HCT116 (cell line): ENCODE data around the gene PUSL1. TPM values are rescaled to one million over a fixed set of nuclear protein-coding genes. Genes with fewer than 3 reads are reported as not detected.

ENCODE experiments used
- ATAC-seq: fragments of 200-7000 bp; cut with Tn5 transposase; 2 replicates; pipeline ENCODE4 v1.9.1; 2020; ENCODE audit warnings: mild to moderate bottlenecking, moderate library complexity
- BruUV-seq: library from RNA; stranded (reverse); fragments of 400-500 nt; replicated peaks from 2 replicates; lab custom pipeline; 2021; lab: Mats Ljungman, UMichigan
- CTCF ChIA-PET: fragments of 300-600 bp; sonication (Branson Sonifier 250); formaldehyde crosslinking; loops from one replicate; lab custom pipeline; 2021; ENCODE audit warnings: antibody characterized with exemption; lab: Charles Lee
- POLR2A ChIA-PET: fragments of 300-600, 350-600 bp; sonication (Branson Sonifier 250); formaldehyde crosslinking; loops from one replicate; lab custom pipeline; 2021; ENCODE audit warnings: antibody characterized with exemption; lab: Charles Lee
- RAD21 ChIA-PET, 2 experiments: fragments of 300-600 bp; sonication (Branson Sonifier 250); formaldehyde crosslinking; loops; one replicate each; lab custom pipeline; 2023; ENCODE audit warnings: low total read pairs in 2 of 2; ENCODE audit not compliant: uncharacterized antibody in 2 of 2, unreplicated experiment in 2 of 2, low non-redundant PET in 1 of 2; lab: Charles Lee
- DNase-seq: peaks from one replicate; pipeline ENCODE4 v3.0.0-alpha.2; 2010; ENCODE audit warnings: low read depth, low spot score
- H2AFZ ChIP-seq: fragments of 200-600 bp; shearing (Covaris generic), sonication (generic); 2 replicates; pipeline ENCODE4 v1.6.1; 2017; ENCODE audit warnings: low read depth, mixed run types, mixed read lengths, antibody characterized with exemption, low read length; ENCODE audit not compliant: poor library complexity, severe bottlenecking
- H3K27ac ChIP-seq: 2 replicates; pipeline ENCODE4 v1.5.1; 2012; ENCODE audit warnings: low read depth, low read length
- H3K27me3 ChIP-seq: fragments of 200-600 bp; sonication (generic); 2 replicates; pipeline ENCODE4 v1.6.1; 2016; ENCODE audit warnings: mixed run types, low read length, mixed read lengths; ENCODE audit not compliant: insufficient read depth
- H3K36me3 ChIP-seq, 2 experiments: fragments of 200-500 bp in 1 of 2; fragments of 200-600 bp in 1 of 2; sonication (Bioruptor generic) in 1 of 2; sonication (generic) in 1 of 2; 2 replicates each; pipeline versions ENCODE4 v1.5.1 to v1.6.1; 2014 to 2016; ENCODE audit warnings: low read length in 2 of 2, inconsistent platforms in 1 of 2, mixed read lengths in 1 of 2, mixed run types in 1 of 2; ENCODE audit not compliant: insufficient read depth in 2 of 2, control insufficient read depth in 1 of 2
- H3K4me1 ChIP-seq, 2 experiments: fragments of 200-600 bp in 1 of 2; sonication (generic) in 1 of 2; 2 replicates each; pipeline versions ENCODE4 v1.5.1 to v1.6.1; 2012 to 2017; ENCODE audit warnings: low read length in 2 of 2, inconsistent platforms in 1 of 2, mild to moderate bottlenecking in 1 of 2, mixed read lengths in 1 of 2, mixed run types in 1 of 2, moderate library complexity in 1 of 2; ENCODE audit not compliant: insufficient read depth in 2 of 2, control insufficient read depth in 1 of 2
- H3K4me2 ChIP-seq: fragments of 200-600 bp; sonication (generic); 2 replicates; pipeline ENCODE4 v1.6.1; 2017; ENCODE audit warnings: mixed run types, low read length, mixed read lengths
- H3K4me3 ChIP-seq, 2 experiments: fragments of 200-600 bp in 1 of 2; sonication (generic) in 1 of 2; replicated peaks in 1 of 2; 2 replicates each; pipeline ENCODE4 v1.5.1; 2011 to 2016; ENCODE audit warnings: low read length in 2 of 2, control low read depth in 1 of 2, low read depth in 1 of 2, mild to moderate bottlenecking in 1 of 2, mixed read lengths in 1 of 2, mixed run types in 1 of 2
- H3K79me2 ChIP-seq: fragments of 200-600 bp; sonication (generic); 2 replicates; pipeline ENCODE4 v1.6.1; 2017; ENCODE audit warnings: mild to moderate bottlenecking, mixed run types, low read length, moderate library complexity, mixed read lengths; ENCODE audit not compliant: insufficient read depth
- H3K9ac ChIP-seq: fragments of 200-600 bp; sonication (generic); 2 replicates; pipeline ENCODE4 v1.6.1; 2016; ENCODE audit warnings: low read length, mixed read lengths
- H3K9me2 ChIP-seq: fragments of 200-600 bp; sonication (generic), shearing (Covaris generic); 2 replicates; pipeline ENCODE4 v1.6.1; 2017; ENCODE audit warnings: mixed run types, mild to moderate bottlenecking, moderate library complexity; ENCODE audit not compliant: insufficient read depth
- H3K9me3 ChIP-seq, 2 experiments: fragments of 200-500 bp in 1 of 2; fragments of 200-600 bp in 1 of 2; sonication (Bioruptor generic) in 1 of 2; sonication (generic) in 1 of 2; 2 replicates each; pipeline ENCODE4 v1.6.1; 2014 to 2017; ENCODE audit warnings: low read length in 2 of 2, mixed read lengths in 2 of 2, inconsistent platforms in 1 of 2, low read depth in 1 of 2, mild to moderate bottlenecking in 1 of 2, mixed run types in 1 of 2, moderate library complexity in 1 of 2; ENCODE audit not compliant: control insufficient read depth in 1 of 2, insufficient read depth in 1 of 2
- H4K20me1 ChIP-seq: fragments of 200-600 bp; sonication (generic), shearing (Covaris generic); 2 replicates; pipeline ENCODE4 v1.6.1; 2017; ENCODE audit warnings: mixed run types, mild to moderate bottlenecking, moderate library complexity; ENCODE audit not compliant: insufficient read depth
- POLR2AphosphoS5 ChIP-seq: IDR thresholded peaks from 2 replicates; pipeline ENCODE4 v1.6.1; 2011; ENCODE audit warnings: mild to moderate bottlenecking, low read depth, low read length, moderate library complexity
- SRF ChIP-seq: IDR thresholded peaks from 2 replicates; pipeline ENCODE4 v1.6.1; 2012; ENCODE audit warnings: low read depth
- TCF7L2 ChIP-seq: IDR thresholded peaks from 2 replicates; pipeline ENCODE4 v1.7.0; 2011; ENCODE audit warnings: borderline replicate concordance, inconsistent platforms; ENCODE audit not compliant: insufficient read depth, insufficient read length; ENCODE audit errors: extremely low read depth
- intact Hi-C: fragments of 100-400 bp; cut with micrococcal nuclease; formaldehyde crosslinking; loops from 2 replicates; pipeline ENCODE4 v1.10.0; 2022
- total RNA-seq: library from RNA; stranded (reverse); gene quantifications from one replicate; pipeline ENCODE4 v1.2.1, GENCODE V29; 2021; ENCODE audit not compliant: unreplicated experiment
- TF ChIP-seq, protein P1 (sequence below), 3 experiments: fragments of 200-600 bp in 1 of 3; sonication (generic) in 1 of 3; IDR thresholded peaks in 2 of 3; conservative IDR thresholded peaks in 1 of 3; 2 replicates each; pipeline ENCODE4 v1.5.1; 2012 to 2017; ENCODE audit warnings: low read depth in 2 of 3, low read length in 2 of 3, antibody characterized with exemption in 1 of 3, borderline replicate concordance in 1 of 3, control low read depth in 1 of 3, mild to moderate bottlenecking in 1 of 3, mixed read lengths in 1 of 3, mixed run types in 1 of 3, moderate library complexity in 1 of 3; ENCODE audit not compliant: insufficient read depth in 1 of 3
- TF ChIP-seq, protein P2 (sequence below): IDR thresholded peaks from 2 replicates; pipeline ENCODE4 v1.6.1; 2012

PUSL1 gene
- total RNA-seq, 1 experiment from 2014 or later, result 47.2 TPM

DNA sequence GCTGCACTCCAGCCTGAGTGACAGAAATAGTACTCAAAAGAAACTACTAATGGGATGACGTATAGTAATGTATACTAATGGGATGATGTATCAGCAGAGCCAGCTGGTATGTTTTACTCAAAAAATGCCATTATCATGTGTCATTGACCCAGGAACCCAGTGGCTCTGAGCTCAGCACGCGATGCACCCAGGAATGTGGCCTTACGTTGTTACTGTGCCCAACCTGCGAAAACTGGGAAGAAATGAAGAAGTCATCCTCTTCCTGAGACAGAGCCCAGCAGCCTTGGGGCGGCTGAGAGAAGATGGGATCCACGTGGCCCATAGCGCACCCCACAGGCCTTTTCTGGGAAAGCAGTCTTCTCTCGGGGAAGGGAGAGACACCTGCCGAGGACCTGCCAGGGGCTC lies 43.5 kb upstream of the PUSL1 start:
- H3K79me2 ChIP-seq, result peaks cover 54% of the 10 kb centered on the region
- POLR2A ChIA-PET, result no interaction called here
- RAD21 ChIA-PET, result no interaction called here
- no peak overlapping the region for H2AFZ ChIP-seq
- DNase-seq (no peak), ATAC-seq (peak; percentile 59)
- peaks cover 0 to 5% of the 10 kb centered on the region in 2 experiments; a peak in 1 of 4 replicates for H3K4me1 ChIP-seq
- H3K9me3 ChIP-seq, result no peaks in the 10 kb centered on the region
- no peak overlapping the region for H3K4me2 ChIP-seq
- intact Hi-C loops, result no loop called here
- no peaks in the 10 kb centered on the region for H3K27me3 ChIP-seq
- no peaks in the 10 kb centered on the region for H3K9me2 ChIP-seq
- no peak overlapping the region for H3K27ac ChIP-seq
- no peak overlapping the region for H3K9ac ChIP-seq
- TF ChIP-seq, protein P1, sequence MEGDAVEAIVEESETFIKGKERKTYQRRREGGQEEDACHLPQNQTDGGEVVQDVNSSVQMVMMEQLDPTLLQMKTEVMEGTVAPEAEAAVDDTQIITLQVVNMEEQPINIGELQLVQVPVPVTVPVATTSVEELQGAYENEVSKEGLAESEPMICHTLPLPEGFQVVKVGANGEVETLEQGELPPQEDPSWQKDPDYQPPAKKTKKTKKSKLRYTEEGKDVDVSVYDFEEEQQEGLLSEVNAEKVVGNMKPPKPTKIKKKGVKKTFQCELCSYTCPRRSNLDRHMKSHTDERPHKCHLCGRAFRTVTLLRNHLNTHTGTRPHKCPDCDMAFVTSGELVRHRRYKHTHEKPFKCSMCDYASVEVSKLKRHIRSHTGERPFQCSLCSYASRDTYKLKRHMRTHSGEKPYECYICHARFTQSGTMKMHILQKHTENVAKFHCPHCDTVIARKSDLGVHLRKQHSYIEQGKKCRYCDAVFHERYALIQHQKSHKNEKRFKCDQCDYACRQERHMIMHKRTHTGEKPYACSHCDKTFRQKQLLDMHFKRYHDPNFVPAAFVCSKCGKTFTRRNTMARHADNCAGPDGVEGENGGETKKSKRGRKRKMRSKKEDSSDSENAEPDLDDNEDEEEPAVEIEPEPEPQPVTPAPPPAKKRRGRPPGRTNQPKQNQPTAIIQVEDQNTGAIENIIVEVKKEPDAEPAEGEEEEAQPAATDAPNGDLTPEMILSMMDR (IDR thresholded peaks at IDR 0.05 in 2 of 3, conservative IDR thresholded peaks at IDR 0.05 in 1 of 3; ENCODE audit: borderline replicate concordance in 1 of 3, insufficient read depth in 1 of 3, low read depth in 2 of 3, low read length in 2 of 3), result peak in 2 of 3 experiments; percentile 38 to 53; a peak in 3 of 6 replicates
- TF ChIP-seq POLR2AphosphoS5, result no peak
- no peak for TF ChIP-seq SRF
- TF ChIP-seq, protein P2, sequence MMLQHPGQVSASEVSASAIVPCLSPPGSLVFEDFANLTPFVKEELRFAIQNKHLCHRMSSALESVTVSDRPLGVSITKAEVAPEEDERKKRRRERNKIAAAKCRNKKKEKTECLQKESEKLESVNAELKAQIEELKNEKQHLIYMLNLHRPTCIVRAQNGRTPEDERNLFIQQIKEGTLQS, result no peak
- TF ChIP-seq TCF7L2, result no peak
- TF ChIP-seq, all 23 proteins: peak for 1
- H3K4me3 ChIP-seq, result no peak overlapping the region
- H3K36me3 ChIP-seq, result peaks cover 19 to 36% of the 10 kb centered on the region in 2 experiments; a peak in 3 of 4 replicates
- CTCF ChIA-PET, result interaction anchor here (0.6 kb wide), 1 partner anchor 14 kb away, joined by 3 read pairs; no protein-coding TSS in a partner anchor
- no peaks in the 10 kb centered on the region for H4K20me1 ChIP-seq
- no TSS peak for BruUV-seq
